ENCODE results near the gene FOXL2NB.

Gene FOXL2NB

GRCh38 chr3:138945709-138946662, 1.0 kb upstream of the FOXL2NB start:
- DNase-seq: no peak

- no peak for DNase-seq
Observed at GRCh38 chr3:138947495-138948121, 591 bp downstream of the FOXL2NB start.

- DNase-seq: no peak
Observed at GRCh38 chr3:138948371-138949001, 1.5 kb downstream of the FOXL2NB start.

- DNase-seq: no peak
Observed at GRCh38 chr3:138949002-138949418, 2.0 kb downstream of the FOXL2NB start.

GRCh38 chr3:138949445-138950005, 2.5 kb downstream of the FOXL2NB start:
- DNase-seq: no peak

GRCh38 chr3:138950006-138950644, 3.1 kb downstream of the FOXL2NB start:
- DNase-seq: no peak

- DNase-seq: no peak
Observed at GRCh38 chr3:138950701-138951100, 3.7 kb downstream of the FOXL2NB start.

GRCh38 chr3:138960417-138960852, 13.4 kb downstream of the FOXL2NB start:
- no peak for DNase-seq

GRCh38 chr3:138962854-138963560, 16.0 kb downstream of the FOXL2NB start:
- DNase-seq: no peak

GRCh38 chr3:138964264-138964663, 17.2 kb downstream of the FOXL2NB start:
- DNase-seq: no peak

GRCh38 chr3:138964923-138965322, 17.9 kb downstream of the FOXL2NB start:
- DNase-seq: no peak

- DNase-seq: no peak
Observed at GRCh38 chr3:138971766-138972320, 24.8 kb downstream of the FOXL2NB start.

- DNase-seq: no peak
Observed at GRCh38 chr3:138972941-138973340, 25.9 kb downstream of the FOXL2NB start.

- DNase-seq: no peak
Observed at GRCh38 chr3:138974462-138974861, 27.4 kb downstream of the FOXL2NB start.

GRCh38 chr3:138975351-138975750, 28.3 kb downstream of the FOXL2NB start:
- no peak for DNase-seq

- DNase-seq: no peak
Observed at GRCh38 chr3:138976047-138976446, 29.0 kb downstream of the FOXL2NB start.

GRCh38 chr3:138984816-138985215, 37.8 kb downstream of the FOXL2NB start:
- DNase-seq: no peak

GRCh38 chr3:138985932-138986331, 38.9 kb downstream of the FOXL2NB start:
- no peak for DNase-seq

GRCh38 chr3:138987181-138987580, 40.2 kb downstream of the FOXL2NB start:
- no peak for DNase-seq

- no peak for DNase-seq
Observed at GRCh38 chr3:138995706-138996105, 48.7 kb downstream of the FOXL2NB start.
